HepG2 (cell line): ENCODE measurements around the gene FBXO5. TPM values are rescaled to one million over a fixed set of nuclear protein-coding genes. Genes with fewer than 3 reads are reported as not detected.

ENCODE experiments used
- DNMT1 ChIP-seq: sonication (generic); formaldehyde crosslinking; IDR thresholded peaks from 2 replicates; pipeline ENCODE4 v1.5.1; 2020; ENCODE audit warnings: mild to moderate bottlenecking, missing genetic modification reagents
- GFI1 ChIP-seq: sonication (generic); formaldehyde crosslinking; IDR thresholded peaks from 2 replicates; pipeline ENCODE4 v1.5.0; 2020; ENCODE audit warnings: missing genetic modification reagents, mild to moderate bottlenecking, borderline replicate concordance
- KAT2B ChIP-seq: fragments of 150-350 bp; IDR thresholded peaks from 2 replicates; pipeline ENCODE4 v1.6.1; 2014; ENCODE audit warnings: low read depth, low read length, borderline replicate concordance
- MEIS2 ChIP-seq: sonication (generic); formaldehyde crosslinking; IDR thresholded peaks from 2 replicates; pipeline ENCODE4 v1.9.0; 2021; ENCODE audit warnings: mild to moderate bottlenecking, missing genetic modification reagents
- NCOA2 ChIP-seq: sonication (generic); formaldehyde crosslinking; IDR thresholded peaks from 2 replicates; pipeline ENCODE4 v1.8.0; 2022; ENCODE audit warnings: inconsistent platforms
- NFIC ChIP-seq: IDR thresholded peaks from 2 replicates; pipeline ENCODE4 v1.6.1; 2012; ENCODE audit warnings: mild to moderate bottlenecking, low read length, inconsistent platforms
- PHF21A ChIP-seq: sonication (generic); formaldehyde crosslinking; IDR thresholded peaks from 2 replicates; pipeline ENCODE4 v1.5.0; 2020; ENCODE audit warnings: mild to moderate bottlenecking, missing genetic modification reagents
- POLR2AphosphoS5 ChIP-seq: IDR thresholded peaks from 2 replicates; pipeline ENCODE4 v1.6.1; 2012; ENCODE audit warnings: low read depth, low read length
- SIN3A ChIP-seq: IDR thresholded peaks from 2 replicates; pipeline ENCODE4 v1.6.1; 2011; ENCODE audit warnings: low read depth, mild to moderate bottlenecking, control low read depth, low read length, borderline replicate concordance
- TCF7L2 ChIP-seq: IDR thresholded peaks from 2 replicates; pipeline ENCODE4 v1.6.1; 2011; ENCODE audit warnings: mild to moderate bottlenecking, low read depth, low read length, moderate library complexity
- TRIM24 ChIP-seq: sonication (generic); formaldehyde crosslinking; IDR thresholded peaks from 2 replicates; pipeline ENCODE4 v1.8.0; 2022; ENCODE audit warnings: mild to moderate bottlenecking, missing genetic modification reagents
- ZBTB21 ChIP-seq: sonication (generic); formaldehyde crosslinking; IDR thresholded peaks from 2 replicates; pipeline ENCODE4 v1.4.0; 2020; ENCODE audit warnings: missing genetic modification reagents
- ZBTB42 ChIP-seq: sonication (generic); formaldehyde crosslinking; IDR thresholded peaks from 2 replicates; pipeline ENCODE4 v1.5.0; 2020; ENCODE audit warnings: mild to moderate bottlenecking, missing genetic modification reagents
- ZBTB7B ChIP-seq: sonication (generic); formaldehyde crosslinking; IDR thresholded peaks from 2 replicates; pipeline ENCODE4 v1.4.0; 2020; ENCODE audit warnings: missing genetic modification reagents
- ZNF12 ChIP-seq: sonication (generic); formaldehyde crosslinking; IDR thresholded peaks from 2 replicates; pipeline ENCODE4 v1.5.0; 2020; ENCODE audit warnings: missing genetic modification reagents
- ZNF138 ChIP-seq: sonication (generic); formaldehyde crosslinking; IDR thresholded peaks from 2 replicates; pipeline ENCODE4 v1.5.0; 2020; ENCODE audit warnings: mild to moderate bottlenecking, low read depth, missing genetic modification reagents
- ZNF264 ChIP-seq: sonication (generic); formaldehyde crosslinking; IDR thresholded peaks from 2 replicates; pipeline ENCODE4 v1.4.0; 2020; ENCODE audit warnings: missing genetic modification reagents
- ZNF335 ChIP-seq: sonication (generic); formaldehyde crosslinking; IDR thresholded peaks from 2 replicates; pipeline ENCODE4 v1.4.0; 2020; ENCODE audit warnings: missing genetic modification reagents
- ZNF782 ChIP-seq: sonication (generic); formaldehyde crosslinking; IDR thresholded peaks from 2 replicates; pipeline ENCODE4 v1.4.0; 2020; ENCODE audit warnings: missing genetic modification reagents, mild to moderate bottlenecking, borderline replicate concordance
- ZNF790 ChIP-seq: sonication (generic); formaldehyde crosslinking; IDR thresholded peaks from 2 replicates; pipeline ENCODE4 v1.8.0; 2022; ENCODE audit warnings: missing genetic modification reagents, mild to moderate bottlenecking, borderline replicate concordance
- ZSCAN25 ChIP-seq: sonication (generic); formaldehyde crosslinking; IDR thresholded peaks from 2 replicates; pipeline ENCODE4 v1.8.0; 2022; ENCODE audit warnings: mild to moderate bottlenecking, missing genetic modification reagents
- polyA plus RNA-seq, 8 experiments: library from polyadenylated mRNA; depleted of rRNA in 3 of 8; stranded (reverse) in 7 of 8; unstranded in 1 of 8; fragments of >200 nt; fragmentation: Illumina TruSeq in 4 of 8; extraction: Trizol in 4 of 8; gene quantifications; 2 replicates each; pipeline versions ENCODE4 v1.2.1 to v1.2.3, GENCODE V29; 2011 to 2016; ENCODE audit warnings: low read depth in 4 of 8, missing spikeins in 1 of 8, mixed read lengths in 1 of 8; ENCODE audit not compliant: insufficient read depth in 1 of 8
- total RNA-seq, 5 experiments: library from RNA; depleted of rRNA; stranded (reverse); fragments of >200 nt; fragmentation: Illumina TruSeq; extraction: Trizol; gene quantifications; 2 replicates each; pipeline ENCODE4 v1.2.3, GENCODE V29; 2016; ENCODE audit warnings: low read depth in 1 of 5
- TF ChIP-seq, protein P1 (sequence below): sonication (generic); formaldehyde crosslinking; IDR thresholded peaks from 2 replicates; pipeline ENCODE4 v1.5.0; 2020; ENCODE audit warnings: missing genetic modification reagents
- TF ChIP-seq, protein P2 (sequence below): sonication (generic); formaldehyde crosslinking; IDR thresholded peaks from 2 replicates; pipeline ENCODE4; 2020; ENCODE audit warnings: missing genetic modification reagents, mild to moderate bottlenecking, borderline replicate concordance
- TF ChIP-seq, protein P3 (sequence below): sonication (generic); formaldehyde crosslinking; IDR thresholded peaks from 2 replicates; pipeline ENCODE4 v1.4.0; 2020; ENCODE audit warnings: missing genetic modification reagents, mild to moderate bottlenecking, borderline replicate concordance

The FBXO5 gene
- total and polyA plus RNA-seq, 2 of the 13 experiments (the other 11 are each of a cell fraction or from before 2014, with no cell fraction given): 15.8 to 41.5 TPM

DNA sequence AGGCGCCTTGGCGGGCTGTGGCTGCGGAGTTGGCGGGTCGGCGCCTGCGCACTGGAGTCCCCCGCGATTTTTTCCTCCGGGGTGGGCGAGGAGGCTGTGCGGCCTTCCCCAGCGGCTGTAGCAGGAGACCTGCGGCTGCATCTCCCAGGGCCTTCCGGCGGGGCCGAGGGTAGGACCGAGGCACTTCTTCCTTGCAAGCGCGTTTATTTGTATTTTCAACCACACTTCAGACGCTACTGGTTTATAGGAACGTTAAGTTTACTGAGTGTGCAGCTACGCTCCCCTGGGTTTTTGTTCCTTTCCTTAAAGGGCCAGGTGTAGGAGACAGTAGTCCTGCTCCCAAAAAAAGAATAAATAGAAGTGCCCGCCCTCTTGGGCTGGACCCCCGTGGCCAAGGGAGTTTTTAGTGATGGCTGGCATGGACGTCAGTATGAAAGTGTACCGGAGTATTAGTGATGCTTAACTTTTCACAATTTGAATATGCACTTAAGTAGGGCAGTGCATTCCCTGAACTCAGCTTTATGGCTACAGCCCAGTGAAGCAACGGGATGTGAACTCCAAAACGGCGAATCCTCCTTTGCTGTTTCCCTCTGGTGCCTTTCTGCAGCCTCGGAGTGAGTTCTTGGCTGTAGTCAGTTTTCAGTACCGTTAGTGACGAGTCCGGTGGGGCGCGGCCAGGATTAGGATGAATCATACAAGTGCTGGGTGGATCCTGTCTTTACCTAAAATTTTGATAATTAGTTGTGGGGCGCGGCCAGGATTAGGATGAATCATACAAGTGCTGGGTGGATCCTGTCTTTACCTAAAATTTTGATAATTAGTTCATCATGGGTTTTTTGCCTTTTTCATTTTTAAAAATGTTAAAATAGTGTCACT lies 1.0 kb upstream of the FBXO5 start (continued):
- no peak; the same call in 1 of the 2 replicates for TF ChIP-seq MEIS2 (CRISPR knock-in tag)
- 0 out of 2 replicates have a peak, but pooled peaks have one; percentile 28 for TF ChIP-seq NFIC
- no peak; the same call in 1 of the 2 replicates for TF ChIP-seq NCOA2 (CRISPR knock-in tag)
- TF ChIP-seq ZBTB42 (CRISPR knock-in tag): no peak
- no peak for TF ChIP-seq DNMT1 (CRISPR knock-in tag)
- no peak for TF ChIP-seq ZNF782 (CRISPR knock-in tag)
- TF ChIP-seq TRIM24 (CRISPR knock-in tag): no peak
- TF ChIP-seq SIN3A: peak; percentile 79; the same call in 1 of the 2 replicates
- TF ChIP-seq, protein P1, sequence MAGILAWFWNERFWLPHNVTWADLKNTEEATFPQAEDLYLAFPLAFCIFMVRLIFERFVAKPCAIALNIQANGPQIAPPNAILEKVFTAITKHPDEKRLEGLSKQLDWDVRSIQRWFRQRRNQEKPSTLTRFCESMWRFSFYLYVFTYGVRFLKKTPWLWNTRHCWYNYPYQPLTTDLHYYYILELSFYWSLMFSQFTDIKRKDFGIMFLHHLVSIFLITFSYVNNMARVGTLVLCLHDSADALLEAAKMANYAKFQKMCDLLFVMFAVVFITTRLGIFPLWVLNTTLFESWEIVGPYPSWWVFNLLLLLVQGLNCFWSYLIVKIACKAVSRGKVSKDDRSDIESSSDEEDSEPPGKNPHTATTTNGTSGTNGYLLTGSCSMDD (CRISPR knock-in tag): no peak
- TF ChIP-seq TCF7L2: no peak
- no peak; the same call in 1 of the 2 replicates for TF ChIP-seq ZBTB7B (CRISPR knock-in tag)
- 0 out of 2 replicates have a peak, but pooled peaks have one; percentile 14 for TF ChIP-seq ZNF264
- no peak for TF ChIP-seq ZBTB21 (CRISPR knock-in tag)
- TF ChIP-seq, protein P2, sequence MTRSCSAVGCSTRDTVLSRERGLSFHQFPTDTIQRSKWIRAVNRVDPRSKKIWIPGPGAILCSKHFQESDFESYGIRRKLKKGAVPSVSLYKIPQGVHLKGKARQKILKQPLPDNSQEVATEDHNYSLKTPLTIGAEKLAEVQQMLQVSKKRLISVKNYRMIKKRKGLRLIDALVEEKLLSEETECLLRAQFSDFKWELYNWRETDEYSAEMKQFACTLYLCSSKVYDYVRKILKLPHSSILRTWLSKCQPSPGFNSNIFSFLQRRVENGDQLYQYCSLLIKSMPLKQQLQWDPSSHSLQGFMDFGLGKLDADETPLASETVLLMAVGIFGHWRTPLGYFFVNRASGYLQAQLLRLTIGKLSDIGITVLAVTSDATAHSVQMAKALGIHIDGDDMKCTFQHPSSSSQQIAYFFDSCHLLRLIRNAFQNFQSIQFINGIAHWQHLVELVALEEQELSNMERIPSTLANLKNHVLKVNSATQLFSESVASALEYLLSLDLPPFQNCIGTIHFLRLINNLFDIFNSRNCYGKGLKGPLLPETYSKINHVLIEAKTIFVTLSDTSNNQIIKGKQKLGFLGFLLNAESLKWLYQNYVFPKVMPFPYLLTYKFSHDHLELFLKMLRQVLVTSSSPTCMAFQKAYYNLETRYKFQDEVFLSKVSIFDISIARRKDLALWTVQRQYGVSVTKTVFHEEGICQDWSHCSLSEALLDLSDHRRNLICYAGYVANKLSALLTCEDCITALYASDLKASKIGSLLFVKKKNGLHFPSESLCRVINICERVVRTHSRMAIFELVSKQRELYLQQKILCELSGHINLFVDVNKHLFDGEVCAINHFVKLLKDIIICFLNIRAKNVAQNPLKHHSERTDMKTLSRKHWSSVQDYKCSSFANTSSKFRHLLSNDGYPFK (CRISPR knock-in tag): peak; percentile 85; the same call in 1 of the 2 replicates
- TF ChIP-seq, protein P3, sequence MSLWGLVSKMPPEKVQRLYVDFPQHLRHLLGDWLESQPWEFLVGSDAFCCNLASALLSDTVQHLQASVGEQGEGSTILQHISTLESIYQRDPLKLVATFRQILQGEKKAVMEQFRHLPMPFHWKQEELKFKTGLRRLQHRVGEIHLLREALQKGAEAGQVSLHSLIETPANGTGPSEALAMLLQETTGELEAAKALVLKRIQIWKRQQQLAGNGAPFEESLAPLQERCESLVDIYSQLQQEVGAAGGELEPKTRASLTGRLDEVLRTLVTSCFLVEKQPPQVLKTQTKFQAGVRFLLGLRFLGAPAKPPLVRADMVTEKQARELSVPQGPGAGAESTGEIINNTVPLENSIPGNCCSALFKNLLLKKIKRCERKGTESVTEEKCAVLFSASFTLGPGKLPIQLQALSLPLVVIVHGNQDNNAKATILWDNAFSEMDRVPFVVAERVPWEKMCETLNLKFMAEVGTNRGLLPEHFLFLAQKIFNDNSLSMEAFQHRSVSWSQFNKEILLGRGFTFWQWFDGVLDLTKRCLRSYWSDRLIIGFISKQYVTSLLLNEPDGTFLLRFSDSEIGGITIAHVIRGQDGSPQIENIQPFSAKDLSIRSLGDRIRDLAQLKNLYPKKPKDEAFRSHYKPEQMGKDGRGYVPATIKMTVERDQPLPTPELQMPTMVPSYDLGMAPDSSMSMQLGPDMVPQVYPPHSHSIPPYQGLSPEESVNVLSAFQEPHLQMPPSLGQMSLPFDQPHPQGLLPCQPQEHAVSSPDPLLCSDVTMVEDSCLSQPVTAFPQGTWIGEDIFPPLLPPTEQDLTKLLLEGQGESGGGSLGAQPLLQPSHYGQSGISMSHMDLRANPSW (CRISPR knock-in tag): 0 out of 2 replicates have a peak, but pooled peaks have one; percentile 80
- no peak for TF ChIP-seq ZNF12
- TF ChIP-seq PHF21A (CRISPR knock-in tag): no peak; the same call in 1 of the 2 replicates
- TF ChIP-seq POLR2AphosphoS5: peak; percentile 50
- no peak for TF ChIP-seq ZNF335 (CRISPR knock-in tag)
- no peak for TF ChIP-seq ZSCAN25
- peak; percentile 94; the same call in 1 of the 2 replicates for TF ChIP-seq ZNF790
- TF ChIP-seq GFI1 (CRISPR knock-in tag): peak; percentile 47
- no peak for TF ChIP-seq ZNF138
- no peak for TF ChIP-seq KAT2B
